Measurements from ENCODE around the gene PAX7.

Gene PAX7

GRCh38 chr1:18722270-18722669 lies 91.6 kb downstream of the PAX7 start:
- H3K9me3 ChIP-seq, result no peaks in the 10 kb centered on the region
- no peaks in the 10 kb centered on the region for H3K4me1 ChIP-seq (ENCODE audit: control insufficient read depth in 1 of 2, insufficient read depth in 1 of 2, low read depth in 1 of 2, low read length in 1 of 2)
- no peaks in the 10 kb centered on the region for H3K36me3 ChIP-seq
- H3K4me3 ChIP-seq (ENCODE audit: low read depth in 1 of 2, low read length in 1 of 2), result no peak overlapping the region
- H3K27me3 ChIP-seq, result peaks cover 99% of the 10 kb centered on the region
- TF ChIP-seq CTCF (IDR thresholded peaks at IDR 0.05), result no peak
- no peak overlapping the region for H3K27ac ChIP-seq

GRCh38 chr1:18723206-18723605 lies 92.6 kb downstream of the PAX7 start:
- no peaks in the 10 kb centered on the region for H3K4me1 ChIP-seq (ENCODE audit: control insufficient read depth in 1 of 2, insufficient read depth in 1 of 2, low read depth in 1 of 2, low read length in 1 of 2)
- no peaks in the 10 kb centered on the region for H3K36me3 ChIP-seq
- peaks cover 93% of the 10 kb centered on the region for H3K27me3 ChIP-seq
- H3K9me3 ChIP-seq, result no peaks in the 10 kb centered on the region
- H3K27ac ChIP-seq, result no peak overlapping the region
- no peak for TF ChIP-seq CTCF (IDR thresholded peaks at IDR 0.05)
- no peak overlapping the region for H3K4me3 ChIP-seq (ENCODE audit: low read depth in 1 of 2, low read length in 1 of 2)

- H3K27ac ChIP-seq, result no peak overlapping the region
- H3K9me3 ChIP-seq, result no peaks in the 10 kb centered on the region
- no peaks in the 10 kb centered on the region for H3K36me3 ChIP-seq
- TF ChIP-seq CTCF (IDR thresholded peaks at IDR 0.05), result no peak
- H3K4me3 ChIP-seq (ENCODE audit: low read depth in 1 of 2, low read length in 1 of 2), result no peak overlapping the region
- no peaks in the 10 kb centered on the region for H3K4me1 ChIP-seq (ENCODE audit: control insufficient read depth in 1 of 2, insufficient read depth in 1 of 2, low read depth in 1 of 2, low read length in 1 of 2)
- H3K27me3 ChIP-seq, result peaks cover 88% of the 10 kb centered on the region
Measured at GRCh38 chr1:18723701-18724411, 93.2 kb downstream of the PAX7 start.

GRCh38 chr1:18724801-18725200 lies 94.2 kb downstream of the PAX7 start:
- Histone ChIP-seq H3K9me3 (no peaks in the 10 kb centered on the region), H3K27ac (no peak overlapping the region), H3K27me3 (peaks cover 88% of the 10 kb centered on the region), H3K4me3 (ENCODE audit: low read depth in 1 of 2, low read length in 1 of 2) (no peak overlapping the region), H3K36me3 (no peaks in the 10 kb centered on the region), H3K4me1 (ENCODE audit: control insufficient read depth in 1 of 2, insufficient read depth in 1 of 2, low read depth in 1 of 2, low read length in 1 of 2) (no peaks in the 10 kb centered on the region)
- TF ChIP-seq CTCF (IDR thresholded peaks at IDR 0.05), result no peak

GRCh38 chr1:18725231-18725895 lies 94.7 kb downstream of the PAX7 start:
- H3K9me3 ChIP-seq, result no peaks in the 10 kb centered on the region
- no peak for TF ChIP-seq CTCF (IDR thresholded peaks at IDR 0.05)
- no peaks in the 10 kb centered on the region for H3K36me3 ChIP-seq
- peaks cover 86% of the 10 kb centered on the region for H3K27me3 ChIP-seq
- no peak overlapping the region for H3K4me3 ChIP-seq (ENCODE audit: low read depth in 1 of 2, low read length in 1 of 2)
- no peak overlapping the region for H3K27ac ChIP-seq
- no peaks in the 10 kb centered on the region for H3K4me1 ChIP-seq (ENCODE audit: control insufficient read depth in 1 of 2, insufficient read depth in 1 of 2, low read depth in 1 of 2, low read length in 1 of 2)
